Activated CD8-positive, alpha-beta memory T cell treated with anti-CD3 and anti-CD28 coated beads, Interleukin-2, amount 50 U/mL, for 24 hours (primary cell): ENCODE results near the gene DBH.

Experiments
- DNase-seq: peaks from one replicate; pipeline ENCODE4 v3.0.0-alpha.2; 2020; ENCODE audit errors: extremely low read depth

The DBH gene

DNA sequence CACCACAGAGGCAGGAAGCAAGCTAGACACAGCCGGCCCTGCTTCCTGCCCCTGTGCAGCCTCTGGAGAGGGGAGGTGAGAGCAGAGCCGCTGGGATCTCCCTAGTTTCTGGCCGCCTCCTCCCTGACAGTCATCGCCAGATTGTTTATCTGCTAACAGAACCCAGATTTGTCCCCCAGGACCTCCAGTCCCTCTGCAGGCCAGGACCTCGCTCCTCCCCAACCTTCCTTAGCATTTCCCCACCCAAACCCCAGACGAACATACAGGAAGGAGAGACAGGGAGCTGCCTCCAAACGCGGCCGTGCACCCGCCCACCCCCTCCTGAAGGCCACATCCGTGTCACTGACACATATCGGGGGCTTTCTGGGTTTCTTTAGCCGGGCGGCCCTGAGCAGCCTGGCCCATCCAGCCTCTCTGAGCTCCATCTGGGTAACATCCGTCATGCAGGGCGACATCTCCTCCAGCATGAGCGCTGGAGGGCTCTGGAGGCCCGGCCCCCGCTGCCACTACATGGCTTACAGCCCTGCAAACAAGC lies 47.5 kb downstream of the DBH start:
- no peak for DNase-seq

DNA sequence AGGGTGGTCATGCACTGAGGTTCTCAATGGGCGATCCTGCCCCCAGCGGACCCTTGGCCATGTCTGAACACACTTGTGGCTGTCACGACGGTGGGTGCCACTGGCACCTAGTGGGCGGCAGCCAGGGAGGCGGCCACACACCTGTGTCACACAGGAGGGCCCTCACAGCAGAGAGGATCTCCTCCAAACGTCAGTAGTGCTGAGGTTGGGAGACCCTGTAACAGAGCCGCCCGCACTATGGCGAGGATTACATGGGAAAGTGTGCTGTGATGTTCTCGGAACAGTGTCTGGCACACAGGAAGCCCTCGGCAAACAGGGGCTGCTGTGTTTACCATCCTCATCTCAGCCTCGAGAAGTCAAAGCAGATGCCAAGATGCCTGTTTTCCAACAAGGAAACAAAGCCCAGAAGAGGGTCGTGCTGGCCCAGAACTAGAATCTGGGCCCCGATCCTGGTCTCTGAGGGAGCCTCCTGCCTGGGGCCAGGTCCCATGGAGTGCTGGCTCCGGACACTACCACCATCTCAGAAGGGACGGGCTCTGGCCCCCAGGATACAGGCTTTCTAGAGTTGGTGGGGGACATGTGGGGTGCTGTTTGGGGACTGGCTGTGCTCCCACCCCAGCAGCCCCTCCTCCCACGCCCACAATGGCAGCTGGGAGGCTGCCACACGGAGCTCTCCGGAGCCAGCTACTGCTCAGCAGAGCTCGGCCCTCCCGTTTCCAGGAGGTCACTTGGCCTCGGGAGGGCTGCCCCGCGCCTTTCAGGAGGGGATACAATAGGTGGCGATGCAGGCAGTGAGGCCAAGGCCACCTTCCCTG lies 48.2 kb downstream of the DBH start:
- DNase-seq = no peak

DNA sequence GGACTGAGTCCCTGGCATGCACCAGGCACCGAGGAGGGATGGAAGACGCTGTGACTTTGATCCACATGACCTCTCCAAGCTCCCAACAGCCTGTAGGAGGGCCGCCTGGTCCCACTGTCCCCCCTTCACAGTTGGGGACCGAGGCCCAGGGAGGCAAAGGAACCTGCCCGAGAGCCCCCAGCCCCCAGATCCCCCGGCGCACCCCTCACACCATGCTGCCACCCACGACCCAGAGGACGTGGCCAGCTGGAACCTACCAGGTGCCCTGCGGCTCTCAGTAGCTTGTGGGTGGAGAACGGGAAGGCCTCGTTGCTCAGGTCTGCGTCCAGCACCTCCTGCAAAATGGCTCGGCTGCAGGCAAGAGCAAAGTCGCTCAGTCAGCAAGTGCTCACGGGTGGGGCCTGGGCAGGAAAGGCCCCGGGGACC lies 48.8 kb downstream of the DBH start:
- no peak for DNase-seq

DNA sequence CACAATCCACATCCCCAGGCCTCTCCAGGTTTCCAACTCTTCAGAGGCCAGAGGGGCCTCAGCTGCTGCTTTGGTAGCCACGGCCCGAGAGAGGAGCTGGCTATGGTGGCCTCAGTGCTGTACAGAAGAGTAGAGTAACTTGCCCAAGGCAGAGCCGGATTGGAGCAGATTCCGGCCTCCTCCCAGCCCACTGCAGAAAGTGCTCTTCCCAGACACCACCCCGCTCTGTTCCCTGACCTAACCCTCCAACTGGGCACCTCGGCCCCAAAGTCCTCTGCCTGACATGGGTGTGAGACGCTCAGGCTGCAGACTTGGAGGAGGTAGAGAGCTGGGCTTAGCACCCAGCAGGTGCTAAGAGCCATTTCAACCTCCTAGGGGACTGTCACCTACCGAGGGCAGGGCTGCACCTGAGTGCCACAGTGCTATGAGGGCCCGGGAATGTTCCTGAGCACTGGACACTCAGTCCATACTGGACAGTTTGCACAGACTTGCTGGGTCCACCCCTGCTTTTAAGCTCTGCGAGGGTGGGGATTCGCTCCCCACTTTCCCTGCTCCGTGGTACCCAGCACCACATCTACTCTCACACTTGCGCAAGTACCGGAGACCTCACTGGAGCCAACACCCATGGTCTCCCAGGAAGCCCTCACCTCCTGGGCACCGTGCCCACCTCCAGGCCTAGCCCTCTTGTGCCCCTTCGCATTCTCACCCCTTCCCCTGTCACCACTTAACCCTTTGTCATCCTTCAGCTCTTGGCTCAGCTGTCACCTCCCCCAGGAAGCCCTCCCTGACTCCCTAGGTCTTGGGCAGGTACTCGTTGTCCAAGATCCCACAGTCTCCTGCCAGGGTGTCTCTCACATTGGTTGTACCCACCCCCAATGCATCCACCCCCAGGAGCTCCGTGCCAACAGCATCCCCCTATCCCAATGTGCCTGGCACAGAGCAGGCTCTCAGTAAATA lies 49.8 kb downstream of the DBH start:
- no peak for DNase-seq

DNA sequence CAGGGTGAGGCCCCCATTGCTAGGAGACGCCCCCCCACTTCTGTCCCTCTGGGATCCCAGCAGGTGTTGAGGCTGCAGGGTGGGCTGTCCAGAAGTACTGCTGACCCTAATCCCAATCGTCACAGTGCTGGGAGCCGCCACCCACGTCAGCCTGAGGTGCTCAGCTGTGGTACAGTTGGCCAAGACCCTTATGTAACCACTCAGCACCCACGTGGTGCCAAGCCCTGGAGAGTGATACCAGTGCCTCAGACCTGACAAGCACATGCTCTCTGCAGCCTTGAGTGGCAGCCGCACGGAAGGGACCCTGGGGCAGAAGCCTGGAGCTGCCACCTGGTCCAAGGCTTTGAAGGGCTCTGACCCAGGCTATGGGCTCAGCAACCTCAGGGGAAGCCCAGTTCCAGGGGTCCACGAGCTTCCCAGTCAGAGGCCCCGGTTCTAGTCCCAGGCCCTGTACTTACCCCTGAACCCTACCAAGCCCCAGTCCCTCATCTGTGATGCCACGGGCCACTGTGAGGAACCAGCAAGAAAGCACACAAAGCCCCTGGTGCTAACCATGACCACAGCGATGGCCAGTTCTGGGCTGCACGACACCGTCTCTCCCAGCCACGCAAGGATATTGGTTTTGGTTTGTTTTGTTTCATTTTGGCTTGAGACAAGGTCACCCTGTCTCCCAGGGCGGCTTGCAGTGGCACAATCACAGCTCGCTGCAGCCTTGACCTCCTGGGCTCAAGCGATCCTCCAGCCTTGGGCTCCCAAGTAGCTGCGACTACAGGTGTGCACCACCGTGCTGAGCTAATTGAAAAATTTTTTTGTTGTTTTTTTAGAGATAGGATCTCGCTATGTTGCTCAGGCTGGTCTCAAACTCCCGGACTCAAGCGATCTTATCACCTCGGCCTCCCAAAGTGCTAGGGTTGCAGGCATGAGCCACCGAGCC lies 50.7 kb downstream of the DBH start:
- DNase-seq = no peak

DNA sequence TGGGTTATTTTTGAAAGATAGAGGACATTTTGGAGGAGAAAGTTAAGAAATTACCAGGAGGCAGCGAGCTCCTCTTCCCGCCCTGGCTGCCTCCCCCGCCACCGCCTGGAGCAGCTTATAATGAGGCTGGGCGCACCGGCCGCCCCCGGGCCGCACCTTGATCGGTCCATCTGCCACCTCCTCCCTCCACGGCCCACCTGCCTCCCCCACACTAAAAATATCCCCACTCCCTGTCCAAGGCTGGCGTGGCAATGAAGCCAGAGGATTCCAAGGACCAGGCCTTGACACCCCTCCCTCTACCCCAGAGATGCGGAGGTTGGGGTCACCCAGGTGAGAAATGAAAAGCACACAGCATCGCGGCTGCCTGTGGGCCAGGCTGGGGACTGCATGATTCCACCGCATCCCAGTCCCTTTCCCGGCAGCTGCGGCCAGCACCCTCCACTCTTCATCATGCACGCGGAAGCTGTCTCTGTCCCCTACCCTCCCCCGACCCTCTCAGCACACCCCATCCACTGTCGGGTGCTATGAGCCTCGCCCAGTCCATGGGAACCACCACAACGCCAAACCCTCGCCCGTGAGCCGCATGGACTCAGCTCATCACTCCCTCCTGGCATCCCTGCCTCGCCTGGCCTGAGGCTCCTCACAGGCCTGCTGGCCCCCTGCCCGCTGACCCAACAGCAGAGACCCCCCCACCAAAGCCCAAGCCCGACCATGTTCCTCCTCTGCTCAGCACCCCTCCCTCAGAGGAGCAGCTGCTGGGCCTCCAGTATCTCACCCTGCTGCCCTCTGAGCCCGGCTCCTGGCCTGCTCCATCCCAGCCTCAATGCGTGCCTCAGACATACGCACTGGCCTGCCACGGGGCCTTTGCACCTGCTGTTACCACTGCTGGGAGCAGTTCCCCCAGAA lies 51.9 kb downstream of the DBH start:
- DNase-seq = no peak

DNA sequence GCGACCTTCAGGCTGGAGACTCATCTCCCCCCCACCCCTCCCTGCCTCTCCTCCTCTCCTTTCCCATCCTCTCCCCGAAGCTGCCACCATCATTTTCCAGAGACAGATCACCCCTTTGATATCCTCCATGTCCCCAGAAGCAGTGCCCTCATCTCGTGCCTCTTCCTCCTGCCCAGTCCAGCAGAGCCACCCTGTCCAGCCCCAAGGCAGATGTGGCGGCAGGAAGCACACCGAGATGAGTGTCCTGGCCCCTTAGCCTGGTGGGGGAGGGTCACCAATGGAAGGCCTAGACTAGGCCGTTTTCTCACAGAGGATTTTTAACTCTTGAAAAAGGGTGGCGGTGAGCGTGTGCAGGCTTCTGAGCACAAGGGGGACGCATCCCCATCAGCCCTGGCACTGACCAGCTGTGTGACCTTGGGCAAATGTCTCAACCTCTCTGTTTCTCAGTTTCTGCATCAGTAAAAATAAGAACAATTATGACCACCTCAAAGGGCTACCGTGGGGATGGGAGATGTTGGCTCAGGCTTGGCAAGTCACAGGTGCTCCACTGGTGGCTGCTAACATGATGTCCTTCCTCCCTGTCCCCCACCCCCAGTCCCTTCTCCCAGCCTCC lies 53.1 kb downstream of the DBH start:
- DNase-seq = no peak

DNA sequence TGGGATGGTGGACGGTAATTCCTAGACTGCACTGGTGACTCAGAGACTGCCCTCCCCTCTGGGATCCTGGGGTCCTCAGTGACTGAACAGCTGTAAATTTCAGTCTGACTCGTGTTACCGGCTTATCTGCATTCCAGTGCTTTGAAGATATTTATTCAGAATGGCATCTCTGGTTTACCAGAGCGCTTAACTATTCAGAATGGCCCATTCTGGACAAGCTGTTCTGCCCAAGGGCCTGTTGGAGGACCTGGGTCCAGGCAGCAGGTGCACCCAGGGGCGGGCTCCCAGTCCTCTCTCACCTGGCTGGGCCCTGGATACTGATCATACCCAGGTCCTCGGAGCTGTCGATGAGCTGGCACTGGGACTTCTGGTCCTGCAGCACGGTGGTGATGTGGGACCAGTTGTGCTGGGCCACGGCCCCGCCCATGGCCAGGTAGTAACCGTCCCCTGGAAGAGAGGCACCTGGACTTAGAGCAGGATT lies 54.0 kb downstream of the DBH start:
- DNase-seq = no peak

DNA sequence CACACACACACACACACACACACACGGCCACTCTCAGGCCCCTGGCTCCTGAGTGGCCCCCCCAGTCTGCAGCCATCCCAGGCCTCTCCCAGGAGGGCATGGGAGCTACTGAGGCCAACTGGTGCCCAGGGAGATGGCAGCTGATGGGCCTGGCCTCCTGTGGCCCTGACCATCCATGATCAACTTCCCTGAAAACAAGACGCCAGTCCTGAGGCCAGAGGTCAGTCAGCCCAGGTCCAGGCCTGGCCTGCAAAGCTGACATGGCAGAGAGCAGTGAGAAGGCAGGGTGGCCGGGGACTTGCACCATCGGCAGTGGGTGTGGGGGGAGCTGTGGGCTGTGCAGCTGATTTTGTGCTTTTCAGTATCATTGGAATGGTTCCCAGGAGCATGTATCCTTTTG lies 55.0 kb downstream of the DBH start:
- no peak for DNase-seq

DNA sequence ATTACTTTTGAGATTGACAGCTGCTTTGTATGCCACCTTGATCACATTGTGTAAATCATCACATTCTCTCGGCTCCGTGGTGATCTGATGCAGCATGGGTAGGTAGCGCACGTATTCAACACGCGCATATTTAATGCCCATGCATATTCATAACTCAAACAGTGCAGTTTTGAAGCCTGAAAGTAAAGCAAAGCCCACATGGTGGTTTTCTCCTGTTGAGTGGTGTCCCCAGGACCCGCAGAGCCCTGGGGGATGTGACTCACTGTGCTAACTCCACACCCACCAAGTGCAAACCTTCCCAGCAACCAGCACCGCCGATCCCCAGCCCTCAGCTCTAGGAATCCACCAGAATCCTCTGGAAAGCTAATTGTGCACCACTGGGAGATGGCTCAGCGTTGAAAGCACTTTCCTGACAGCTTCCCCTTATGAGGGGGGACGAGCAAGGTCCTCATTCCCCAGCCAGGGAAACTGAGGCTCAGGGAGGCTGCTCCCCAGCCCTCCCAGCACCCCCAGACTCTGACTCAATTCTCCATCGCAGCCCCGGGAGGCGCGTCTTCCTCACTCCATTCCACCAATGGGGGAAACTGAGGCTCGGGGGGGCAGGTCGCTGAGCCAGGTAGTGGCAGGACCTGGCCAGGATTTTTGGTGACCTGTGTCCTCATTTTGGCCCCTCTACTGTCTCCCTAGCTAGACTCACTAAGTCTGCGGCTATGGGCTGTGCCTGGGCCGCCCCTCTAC lies 55.6 kb downstream of the DBH start:
- no peak for DNase-seq

DNA sequence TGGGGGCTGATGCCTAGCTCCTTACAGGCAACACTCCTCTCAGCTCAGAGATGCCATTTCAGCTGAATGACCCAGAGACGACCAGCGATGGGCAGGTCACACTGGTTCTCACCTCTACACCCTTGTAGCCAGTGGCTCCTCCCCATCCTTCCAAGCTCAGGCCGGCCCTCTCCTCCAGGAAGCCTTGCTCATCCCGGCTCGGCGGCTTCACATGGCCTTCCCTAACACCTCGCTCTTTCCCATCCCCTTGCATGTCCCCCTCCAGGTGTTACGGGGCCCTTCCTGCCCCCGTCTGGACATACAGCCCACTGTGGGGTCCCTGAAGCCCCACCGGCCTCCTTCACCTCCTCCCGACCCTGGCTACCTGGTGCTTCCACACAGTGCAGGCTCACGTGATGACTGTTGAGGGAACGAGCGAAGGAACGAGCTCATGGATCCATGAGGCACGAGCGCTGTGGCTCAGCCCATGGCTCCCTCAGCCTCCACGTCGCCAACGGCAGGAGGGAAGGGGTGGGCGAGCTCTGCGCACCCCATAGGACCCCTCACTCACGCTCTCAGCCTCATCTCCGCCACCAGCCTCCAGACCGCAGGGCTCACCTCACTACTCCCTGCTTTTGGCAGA lies 56.3 kb downstream of the DBH start:
- no peak for DNase-seq

DNA sequence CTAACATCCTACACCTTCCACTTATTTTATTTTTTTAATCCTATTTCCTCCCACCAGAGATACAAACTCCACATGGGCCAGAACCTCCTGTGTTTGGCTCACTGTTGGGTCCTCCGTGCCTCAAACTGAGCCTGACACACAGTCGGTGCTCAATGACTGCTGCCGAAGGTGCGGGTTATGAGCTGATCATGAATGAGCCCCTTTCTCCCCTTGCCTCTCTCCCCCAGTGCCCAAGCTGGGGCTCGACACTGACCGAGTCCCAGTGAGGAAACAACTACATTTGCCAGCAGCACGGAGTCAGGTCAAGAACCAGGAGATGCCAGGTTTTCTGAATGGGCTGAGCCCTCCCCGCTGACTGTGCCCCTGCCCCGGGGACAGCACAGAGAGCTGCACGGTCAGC lies 57.0 kb downstream of the DBH start:
- no peak for DNase-seq

DNA sequence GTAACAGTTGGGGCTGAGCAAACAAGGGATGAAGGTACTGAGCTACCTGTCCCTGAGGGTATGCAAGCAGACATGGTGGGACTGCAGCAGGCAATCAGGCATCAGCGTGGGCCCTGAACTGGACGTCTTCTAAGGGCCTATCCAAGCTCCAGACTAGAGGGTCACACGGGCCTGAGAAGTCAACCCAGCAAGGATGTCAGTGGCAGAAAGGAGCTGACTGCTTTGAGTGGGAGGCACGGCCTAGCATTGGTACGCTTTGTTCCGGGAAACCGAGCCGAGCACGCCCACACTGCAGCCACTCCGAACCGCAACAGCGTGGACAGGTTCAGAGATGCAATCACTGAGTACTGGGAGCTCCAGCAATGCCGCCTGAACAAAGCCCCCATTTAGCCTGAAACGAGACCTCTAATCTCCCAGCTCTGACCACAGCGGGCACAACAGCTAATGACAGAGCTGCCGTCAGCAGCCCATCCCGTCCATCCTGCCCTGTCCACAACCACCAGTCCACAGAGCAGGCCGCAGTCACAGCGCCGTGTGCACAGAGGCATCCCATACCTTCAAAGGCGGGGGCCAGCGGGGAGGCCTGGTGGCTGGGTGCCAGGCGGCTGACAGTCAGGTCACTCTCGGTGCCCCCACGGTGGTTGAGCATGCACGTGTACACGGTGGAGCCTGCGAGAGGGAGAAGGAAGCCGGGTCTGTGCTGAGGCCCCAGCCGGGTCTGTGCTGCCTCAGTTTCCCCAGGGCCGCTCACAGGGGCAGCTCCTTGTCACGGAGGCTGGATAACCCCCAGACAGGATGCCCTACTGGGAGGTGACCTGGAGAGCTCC lies 57.8 kb downstream of the DBH start:
- DNase-seq = no peak

DNA sequence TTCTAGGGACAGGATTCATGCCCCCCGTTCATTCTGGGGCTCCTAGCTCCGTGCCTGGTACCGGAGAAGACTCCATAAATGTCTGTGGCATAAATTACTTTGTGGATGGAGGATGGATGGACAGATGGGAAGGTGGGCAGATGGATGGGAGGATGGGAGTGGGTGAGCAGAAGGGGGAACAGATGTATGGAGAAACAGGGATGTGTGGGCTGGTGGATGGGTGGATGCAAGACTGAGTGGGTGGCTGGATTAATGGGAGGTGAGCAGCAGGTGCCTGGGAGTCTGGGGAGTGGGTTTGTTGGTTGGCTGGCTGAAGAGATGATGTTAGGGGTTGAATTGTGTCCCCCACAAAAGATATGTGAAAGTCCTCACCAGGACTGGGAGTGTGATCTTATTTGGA lies 58.5 kb downstream of the DBH start:
- DNase-seq = no peak

DNA sequence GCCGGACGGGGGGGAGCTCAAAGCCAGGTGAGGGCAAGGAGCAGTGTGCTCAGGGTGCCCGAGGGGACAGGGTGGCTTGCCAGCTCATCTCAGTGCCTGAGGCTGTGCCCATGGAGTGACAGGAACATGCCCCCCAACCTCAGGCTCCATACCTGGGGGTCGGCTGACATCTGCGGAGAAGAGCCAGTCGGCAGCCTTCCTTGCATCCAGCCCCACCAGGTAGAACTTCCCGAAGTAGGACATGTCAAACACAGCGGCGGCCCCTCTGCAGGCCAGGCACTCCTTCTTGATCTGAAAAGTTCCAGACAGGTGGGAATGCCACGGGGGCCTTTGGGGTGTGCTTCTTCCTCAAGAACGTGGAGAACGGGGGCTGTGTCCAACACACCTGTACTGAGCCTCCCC lies 59.9 kb downstream of the DBH start:
- no peak for DNase-seq

DNA sequence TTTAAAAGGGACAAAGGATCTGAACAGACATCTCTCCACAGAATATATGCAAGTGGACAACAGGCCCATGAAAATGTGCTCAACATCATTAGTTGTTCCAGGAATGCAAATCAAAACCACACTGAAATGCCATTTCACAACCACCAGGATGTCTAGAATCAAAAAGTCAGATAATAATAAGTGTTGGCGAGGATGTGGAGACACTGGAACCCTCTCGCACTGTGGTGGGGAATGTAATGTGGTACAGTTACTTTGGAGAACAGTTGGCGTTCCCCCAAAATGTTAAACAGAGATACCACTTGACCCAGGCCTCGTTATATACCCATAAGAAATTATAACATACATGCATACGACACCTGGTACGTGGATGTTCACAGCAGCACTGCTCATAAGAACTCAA lies 63.4 kb downstream of the DBH start:
- no peak for DNase-seq

DNA sequence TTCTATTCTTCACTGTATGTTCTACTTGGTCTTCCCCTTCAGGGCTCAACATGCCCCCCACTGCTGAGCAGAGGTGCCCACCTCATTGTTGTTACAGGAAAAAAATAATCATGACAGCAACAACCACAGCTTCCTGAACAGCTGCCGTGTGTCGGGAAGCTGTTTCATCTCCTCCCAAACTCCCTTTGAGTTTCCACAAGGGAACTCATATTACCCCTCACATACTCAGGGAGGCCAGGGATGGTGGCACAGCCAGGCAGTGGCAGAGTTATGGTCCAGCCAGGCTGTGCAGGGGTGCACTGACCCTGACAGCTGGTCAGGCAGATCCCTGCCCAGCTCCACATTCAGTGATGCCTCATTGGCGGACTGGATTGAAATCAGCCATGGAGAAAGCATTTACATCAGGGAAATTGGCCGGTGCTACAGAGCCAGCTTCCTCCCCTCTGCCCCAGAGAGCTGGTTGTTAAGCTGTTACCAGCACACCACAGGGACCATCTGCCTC lies 64.7 kb downstream of the DBH start:
- DNase-seq = no peak
